Adrenal gland (tissue), 12 donors: ENCODE data around the gene ASZ1. TPM values are rescaled to one million over a fixed set of nuclear protein-coding genes. Genes with fewer than 3 reads are reported as not detected.

Source experiments
- DNase-seq, 7 donors: peaks; one replicate each; pipeline ENCODE4 v3.0.0-alpha.2; 2019 to 2020
- H3K27ac ChIP-seq, 5 donors: fragments of 200-600 bp; sonication (generic) in 4 of 5; 1 replicate in 3 of 5; 2 replicates in 2 of 5; pipeline versions ENCODE4 v1.5.1 to v1.8.0; 2016 to 2020; ENCODE audit warnings: mild to moderate bottlenecking in 1 of 5
- H3K27me3 ChIP-seq: fragments of 200-600 bp; 2 replicates; pipeline ENCODE4 v1.8.0; 2021
- H3K36me3 ChIP-seq, 2 donors: fragments of 200-600 bp; replicated peaks in 1 of 2; 1 replicate in 1 of 2; 2 replicates in 1 of 2; pipeline versions ENCODE4 v1.5.1 to v1.8.0; 2018 to 2022
- H3K4me1 ChIP-seq, 2 donors: fragments of 200-600 bp; replicated peaks in 1 of 2; 1 replicate in 1 of 2; 2 replicates in 1 of 2; pipeline versions ENCODE4 v1.5.1 to v1.8.0; 2018 to 2021
- H3K4me3 ChIP-seq, 4 donors: fragments of 200-600 bp; sonication (generic) in 3 of 4; one replicate each; pipeline ENCODE4 v1.5.1; 2016 to 2018
- H3K9me3 ChIP-seq, 3 donors: fragments of 200-600 bp; sonication (generic) in 1 of 3; replicated peaks in 1 of 3; 1 replicate in 2 of 3; 2 replicates in 1 of 3; pipeline versions ENCODE4 v1.5.1 to v1.8.0; 2016 to 2021
- POLR2A ChIP-seq, 2 donors: fragments of 450-650 bp; IDR thresholded peaks; one replicate each; pipeline ENCODE4 v1.6.1; 2017; ENCODE audit warnings: antibody characterized with exemption in 2 of 2, mild to moderate bottlenecking in 2 of 2, moderate library complexity in 1 of 2
- WGBS, 4 donors: extraction: QIAGEN DNeasy Blood & Tissue Kit in 2 of 4; methylation state at CpG; one replicate each; pipeline versions ENCODE4 v1.1.5 to v1.1.7; 2013 to 2017; 5-methylcytosine and 5-hydroxymethylcytosine counted together
- intact Hi-C, 2 donors: fragments of 100-400 bp; cut with DNase I; formaldehyde crosslinking; loops; one replicate each; pipeline versions ENCODE4 v1.14.1 to v1.15.0; 2022 to 2023
- polyA plus RNA-seq, 3 donors: library from polyadenylated mRNA; stranded (reverse); fragments of 200-250 nt in 2 of 3; fragments of 350-450 nt in 1 of 3; fragmentation: Illumina TruSeq in 1 of 3; extraction: RNeasy Lipid Tissue Mini Kit (QIAGEN cat#74804) in 1 of 3; gene quantifications; one replicate each; pipeline ENCODE4 v1.2.3, GENCODE V29; 2013 to 2014
- total RNA-seq, 9 donors: library from RNA; depleted of rRNA in 4 of 9; stranded (reverse); fragments of >200 nt in 4 of 9; fragments of 120-200 nt in 1 of 9; fragmentation: NEBNext Ultra II Directional in 1 of 9; extraction: Animal tissue kit (Norgen Biotek cat#: 25700) in 1 of 9; gene quantifications; one replicate each; pipeline versions ENCODE4 v1.1.0 to v1.2.4, GENCODE V29; 2013 to 2023
- TF ChIP-seq, protein P1 (sequence below), 6 experiments: fragments of 450-650 bp in 4 of 6; fragments of 200-600 bp in 2 of 6; sonication (generic) in 1 of 6; IDR thresholded peaks; 1 replicate in 5 of 6; 2 replicates in 1 of 6; pipeline versions ENCODE4 v1.5.1 to v1.8.0; 2016 to 2021; ENCODE audit warnings: antibody characterized with exemption in 6 of 6, mild to moderate bottlenecking in 2 of 6, moderate library complexity in 1 of 6
- donor health status: healthy with polysubstance abuse.
- donor health status: Bipolar disorder and iron deficiency.
- donor health status: DM: yes; HTN: yes; CAD: no.
- donor health status: DM: no; HTN: no; CAD: no.
- donor health status: DM: no; HTN: no; CAD: no.
- donor health status: DM: yes; HTN: yes; CAD: no.

Gene ASZ1
- total and polyA plus RNA-seq, 12 donors = not detected

GRCh38 chr7:117338020-117338419 is 89.3 kb downstream of the ASZ1 start:
- H3K27ac ChIP-seq = no peak overlapping the region
- no peak for TF ChIP-seq POLR2A (IDR thresholded peaks at IDR 0.05)
- TF ChIP-seq, protein P1, sequence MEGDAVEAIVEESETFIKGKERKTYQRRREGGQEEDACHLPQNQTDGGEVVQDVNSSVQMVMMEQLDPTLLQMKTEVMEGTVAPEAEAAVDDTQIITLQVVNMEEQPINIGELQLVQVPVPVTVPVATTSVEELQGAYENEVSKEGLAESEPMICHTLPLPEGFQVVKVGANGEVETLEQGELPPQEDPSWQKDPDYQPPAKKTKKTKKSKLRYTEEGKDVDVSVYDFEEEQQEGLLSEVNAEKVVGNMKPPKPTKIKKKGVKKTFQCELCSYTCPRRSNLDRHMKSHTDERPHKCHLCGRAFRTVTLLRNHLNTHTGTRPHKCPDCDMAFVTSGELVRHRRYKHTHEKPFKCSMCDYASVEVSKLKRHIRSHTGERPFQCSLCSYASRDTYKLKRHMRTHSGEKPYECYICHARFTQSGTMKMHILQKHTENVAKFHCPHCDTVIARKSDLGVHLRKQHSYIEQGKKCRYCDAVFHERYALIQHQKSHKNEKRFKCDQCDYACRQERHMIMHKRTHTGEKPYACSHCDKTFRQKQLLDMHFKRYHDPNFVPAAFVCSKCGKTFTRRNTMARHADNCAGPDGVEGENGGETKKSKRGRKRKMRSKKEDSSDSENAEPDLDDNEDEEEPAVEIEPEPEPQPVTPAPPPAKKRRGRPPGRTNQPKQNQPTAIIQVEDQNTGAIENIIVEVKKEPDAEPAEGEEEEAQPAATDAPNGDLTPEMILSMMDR (IDR thresholded peaks at IDR 0.05) = no peak
- no peak for DNase-seq
- no peaks in the 10 kb centered on the region for H3K9me3 ChIP-seq
- intact Hi-C loops = no loop called here
- H3K36me3 ChIP-seq = no peaks in the 10 kb centered on the region
- no peak overlapping the region for H3K4me3 ChIP-seq
- no peaks in the 10 kb centered on the region for H3K4me1 ChIP-seq
- H3K27me3 ChIP-seq = no peaks in the 10 kb centered on the region
- 62 to 94% (median 82%) methylated on average over 1 of the region's 1 CpG for WGBS, 4 donors

DNA sequence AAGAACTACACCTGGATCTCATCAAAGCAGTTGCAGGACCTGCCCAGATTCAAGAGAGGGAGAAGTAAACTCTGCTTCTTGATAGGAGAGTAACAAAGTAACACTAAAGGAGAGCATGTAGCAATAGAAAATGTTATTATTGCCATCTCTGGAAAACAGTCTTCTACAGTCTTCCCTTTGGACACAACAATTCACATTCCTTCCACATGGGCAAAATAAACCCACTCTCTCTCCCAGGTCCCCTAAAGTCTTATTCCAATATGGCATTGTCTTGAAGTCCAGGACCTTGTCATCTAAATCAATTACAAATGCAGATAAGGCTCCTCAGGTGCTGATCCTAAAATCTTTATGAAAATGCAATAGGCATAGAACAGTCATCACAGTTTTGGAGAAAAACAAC is 94.1 kb downstream of the ASZ1 start:
- Histone ChIP-seq H3K27me3 (no peaks in the 10 kb centered on the region), H3K4me1 (no peaks in the 10 kb centered on the region), H3K36me3 (no peaks in the 10 kb centered on the region), H3K27ac (no peak overlapping the region), H3K4me3 (no peak overlapping the region), H3K9me3 (no peaks in the 10 kb centered on the region)
- DNase-seq = no peak
- TF ChIP-seq, protein P1 (IDR thresholded peaks at IDR 0.05) = no peak
- no peak for TF ChIP-seq POLR2A (IDR thresholded peaks at IDR 0.05)
- intact Hi-C loops = no loop called here

DNA sequence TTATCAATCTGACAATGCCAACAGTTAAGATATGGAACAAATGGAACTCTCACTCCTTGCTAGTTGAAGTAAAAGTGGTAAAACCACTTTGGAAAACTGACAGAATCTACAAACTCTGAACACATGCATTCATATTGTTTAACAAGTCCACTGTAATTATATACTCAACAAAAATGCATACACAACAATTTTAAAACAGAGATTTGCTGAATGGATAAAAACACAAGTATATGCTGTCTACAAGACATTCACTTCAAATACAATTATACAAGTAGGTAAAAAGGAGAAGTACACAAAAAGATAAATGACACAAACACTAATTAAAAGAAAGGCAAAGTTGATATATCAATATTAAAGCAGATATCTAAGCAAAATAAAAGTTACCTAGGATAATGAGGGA is 95.3 kb downstream of the ASZ1 start:
- H3K27me3 ChIP-seq = no peaks in the 10 kb centered on the region
- H3K27ac ChIP-seq = no peak overlapping the region
- no peaks in the 10 kb centered on the region for H3K36me3 ChIP-seq
- TF ChIP-seq POLR2A (IDR thresholded peaks at IDR 0.05) = no peak
- TF ChIP-seq, protein P1 (IDR thresholded peaks at IDR 0.05) = no peak
- DNase-seq = no peak
- no peaks in the 10 kb centered on the region for H3K4me1 ChIP-seq
- no peaks in the 10 kb centered on the region for H3K9me3 ChIP-seq
- intact Hi-C loops = no loop called here
- no peak overlapping the region for H3K4me3 ChIP-seq

- Histone ChIP-seq H3K9me3 (no peaks in the 10 kb centered on the region), H3K27ac (no peak overlapping the region)
- intact Hi-C loops = no loop called here
These were observed 101.5 kb downstream of the ASZ1 start for GRCh38 chr7:117325836-117326235.

More at GRCh38 chr7:117325836-117326235, 101.5 kb downstream of the ASZ1 start:
- 67 to 75% (median 70%) methylated on average over 1 of the region's 1 CpG for WGBS, 4 donors
- TF ChIP-seq POLR2A (IDR thresholded peaks at IDR 0.05) = no peak
- TF ChIP-seq, protein P1 (IDR thresholded peaks at IDR 0.05) = no peak
- Histone ChIP-seq H3K27me3 (peaks cover 14% of the 10 kb centered on the region), H3K4me3 (no peak overlapping the region), H3K36me3 (no peaks in the 10 kb centered on the region), H3K4me1 (peaks cover 0 to 9% of the 10 kb centered on the region in 2 donors)
- no peak for DNase-seq
